SK-N-SH (cell line): ENCODE data around the gene RBP2. TPM values are rescaled to one million over a fixed set of nuclear protein-coding genes. Genes with fewer than 3 reads are reported as not detected.

ENCODE experiments used
- CTCF ChIA-PET: fragments of 300-600, 350-600 bp; formaldehyde crosslinking; extraction: SDS; loops from one replicate; lab custom pipeline; 2021; lab: Yijun Ruan, JAX
- POLR2A ChIA-PET: fragments of 350-600 bp; sonication (Branson Sonifier 250); formaldehyde crosslinking; extraction: SDS; loops from one replicate; lab custom pipeline; 2020; ENCODE audit warnings: antibody characterized with exemption, inconsistent platforms; lab: Yijun Ruan, JAX
- DNase-seq: peaks from one replicate; pipeline ENCODE4 v3.0.0; 2012
- H2AFZ ChIP-seq: fragments of 200-600 bp; sonication (generic); 2 replicates; pipeline ENCODE4 v1.8.1; 2016; ENCODE audit warnings: antibody characterized with exemption, mild to moderate bottlenecking, low read depth
- H3F3A ChIP-seq: fragments of 200-600 bp; sonication (generic); replicated peaks from 2 replicates; pipeline ENCODE3; 2016; ENCODE audit warnings: antibody characterized with exemption, mild to moderate bottlenecking; ENCODE audit not compliant: insufficient read depth
- H3K27ac ChIP-seq, 2 experiments: fragments of 200-500 bp in 1 of 2; fragments of 200-600 bp in 1 of 2; sonication (Bioruptor generic) in 1 of 2; sonication (generic), shearing (Covaris generic) in 1 of 2; 2 replicates each; pipeline versions ENCODE4 v1.5.1 to v1.6.1; 2014 to 2016; ENCODE audit warnings: low read depth in 2 of 2, inconsistent platforms in 1 of 2, low read length in 1 of 2, mild to moderate bottlenecking in 1 of 2, mixed read lengths in 1 of 2
- H3K27me3 ChIP-seq: fragments of 200-600 bp; sonication (generic), shearing (Covaris generic); 2 replicates; pipeline ENCODE4 v1.6.1; 2016; ENCODE audit warnings: mixed run types; ENCODE audit not compliant: insufficient read depth
- H3K36me3 ChIP-seq, 2 experiments: fragments of 200-500 bp in 1 of 2; fragments of 200-600 bp in 1 of 2; sonication (Bioruptor generic) in 1 of 2; sonication (generic) in 1 of 2; replicated peaks in 1 of 2; 2 replicates each; pipeline versions ENCODE3 to v1.5.1; 2014 to 2016; ENCODE audit warnings: low read length in 1 of 2, mild to moderate bottlenecking in 1 of 2; ENCODE audit not compliant: insufficient read depth in 2 of 2, control insufficient read depth in 1 of 2
- H3K4me1 ChIP-seq, 2 experiments: fragments of 200-500 bp in 1 of 2; fragments of 200-600 bp in 1 of 2; sonication (Bioruptor generic) in 1 of 2; sonication (generic), shearing (Covaris generic) in 1 of 2; 2 replicates each; pipeline versions ENCODE4 v1.5.1 to v1.6.1; 2014 to 2016; ENCODE audit warnings: low read depth in 1 of 2, low read length in 1 of 2, mixed run types in 1 of 2; ENCODE audit not compliant: insufficient read depth in 2 of 2, control insufficient read depth in 1 of 2
- H3K4me2 ChIP-seq: fragments of 200-600 bp; sonication (generic), shearing (Covaris generic); 2 replicates; pipeline ENCODE4 v1.6.1; 2017; ENCODE audit warnings: mixed run types
- H3K4me3 ChIP-seq, 2 experiments: fragments of 200-500 bp in 1 of 2; fragments of 200-600 bp in 1 of 2; sonication (Bioruptor generic) in 1 of 2; sonication (generic), shearing (Covaris generic) in 1 of 2; 2 replicates each; pipeline versions ENCODE4 v1.5.1 to v1.8.1; 2014 to 2016; ENCODE audit warnings: low read depth in 2 of 2, inconsistent platforms in 1 of 2, low read length in 1 of 2, mild to moderate bottlenecking in 1 of 2, mixed read lengths in 1 of 2, moderate library complexity in 1 of 2
- H3K79me2 ChIP-seq: fragments of 200-600 bp; sonication (generic); 2 replicates; pipeline ENCODE4 v1.8.1; 2017; ENCODE audit warnings: mild to moderate bottlenecking; ENCODE audit not compliant: insufficient read depth
- H3K9ac ChIP-seq: fragments of 200-600 bp; sonication (generic); 2 replicates; pipeline ENCODE4 v1.6.1; 2017; ENCODE audit warnings: mixed run types
- H3K9me2 ChIP-seq: fragments of 200-600 bp; sonication (generic); 2 replicates; pipeline ENCODE4 v1.6.1; 2017; ENCODE audit warnings: mixed run types
- H3K9me3 ChIP-seq: fragments of 200-600 bp; sonication (generic); 2 replicates; pipeline ENCODE4 v1.6.1; 2017; ENCODE audit warnings: mixed run types, mild to moderate bottlenecking, moderate library complexity
- H4K20me1 ChIP-seq: fragments of 200-600 bp; sonication (generic); 2 replicates; pipeline ENCODE4 v1.6.1; 2017; ENCODE audit warnings: mild to moderate bottlenecking, mixed run types; ENCODE audit not compliant: insufficient read depth
- ELF1 ChIP-seq: IDR thresholded peaks from 2 replicates; pipeline ENCODE4 v1.4.0; 2012
- EP300 ChIP-seq, 2 experiments: IDR thresholded peaks; 2 replicates each; pipeline versions ENCODE4 v1.4.0 to v1.6.1; 2012; ENCODE audit warnings: borderline replicate concordance in 1 of 2, low read depth in 1 of 2, low read length in 1 of 2
- FOXJ3 ChIP-seq: sonication (generic); formaldehyde crosslinking; IDR thresholded peaks from 2 replicates; pipeline ENCODE4 v1.5.1; 2020; ENCODE audit warnings: mild to moderate bottlenecking, missing genetic modification reagents
- FOXM1 ChIP-seq: IDR thresholded peaks from 2 replicates; pipeline ENCODE4 v1.4.0; 2012; ENCODE audit warnings: low read depth, mild to moderate bottlenecking
- MEF2A ChIP-seq: IDR thresholded peaks from 2 replicates; pipeline ENCODE4 v1.4.0; 2012; ENCODE audit warnings: low read depth, borderline replicate concordance
- MXI1 ChIP-seq: IDR thresholded peaks from 2 replicates; pipeline ENCODE4 v1.6.1; 2012; ENCODE audit warnings: mild to moderate bottlenecking, low read depth, low read length, improper control_type of control experiment
- NFIC ChIP-seq: IDR thresholded peaks from 2 replicates; pipeline ENCODE4 v1.4.0; 2012; ENCODE audit warnings: borderline replicate concordance
- RFX5 ChIP-seq: IDR thresholded peaks from 2 replicates; pipeline ENCODE4 v1.6.1; 2012; ENCODE audit warnings: mild to moderate bottlenecking, improper control_type of control experiment, low read length
- RXRA ChIP-seq: IDR thresholded peaks from 2 replicates; pipeline ENCODE4 v1.4.0; 2012; ENCODE audit warnings: low read depth, mild to moderate bottlenecking, borderline replicate concordance
- SIN3A ChIP-seq: IDR thresholded peaks from 2 replicates; pipeline ENCODE4 v1.6.1; 2012; ENCODE audit warnings: low read depth, mild to moderate bottlenecking, low read length, moderate library complexity, borderline replicate concordance
- SMC3 ChIP-seq: IDR thresholded peaks from 2 replicates; pipeline ENCODE4 v1.6.1; 2012; ENCODE audit warnings: low read depth, low read length, improper control_type of control experiment
- TCF12 ChIP-seq: IDR thresholded peaks from 2 replicates; pipeline ENCODE4 v1.4.0; 2012
- TEAD4 ChIP-seq: IDR thresholded peaks from 2 replicates; pipeline ENCODE4 v1.4.0; 2012; ENCODE audit warnings: mild to moderate bottlenecking, borderline replicate concordance; ENCODE audit not compliant: insufficient read depth
- YY1 ChIP-seq: IDR thresholded peaks from 2 replicates; pipeline ENCODE4 v1.4.0; 2012; ENCODE audit warnings: low read depth, mild to moderate bottlenecking
- WGBS: methylation state at CpG from one replicate; pipeline ENCODE4 v1.1.6; 2017; ENCODE audit warnings: low lambda C conversion rate; 5-methylcytosine and 5-hydroxymethylcytosine counted together
- polyA plus RNA-seq, 3 experiments: library from polyadenylated mRNA; depleted of rRNA; stranded (reverse); fragments of >200 nt; gene quantifications; 2 replicates each; pipeline ENCODE4 v1.2.3, GENCODE V29; 2012
- TF ChIP-seq, protein P1 (sequence below): IDR thresholded peaks from 2 replicates; pipeline ENCODE4 v1.4.0; 2012; ENCODE audit warnings: low read depth, borderline replicate concordance
- TF ChIP-seq, protein P2 (sequence below): fragments of 200-600 bp; sonication (generic); IDR thresholded peaks from 2 replicates; pipeline ENCODE4 v1.6.1; 2017; ENCODE audit warnings: antibody characterized with exemption, mild to moderate bottlenecking, moderate library complexity
- TF ChIP-seq, protein P3 (sequence below): IDR thresholded peaks from 2 replicates; pipeline ENCODE4 v1.4.0; 2012; ENCODE audit warnings: low read depth, borderline replicate concordance
- TF ChIP-seq, protein P4 (sequence below): fragments of 150-350 bp; IDR thresholded peaks from 2 replicates; pipeline ENCODE4 v1.6.1; 2016; ENCODE audit warnings: mild to moderate bottlenecking, low read depth, low read length
- TF ChIP-seq, protein P5 (sequence below): IDR thresholded peaks from 2 replicates; pipeline ENCODE4 v1.6.1; 2012; ENCODE audit warnings: mild to moderate bottlenecking, low read depth, low read length, moderate library complexity

RBP2 gene
- polyA plus RNA-seq, 1 of the 3 experiments (the other 2 are of a cell fraction): not detected

DNA sequence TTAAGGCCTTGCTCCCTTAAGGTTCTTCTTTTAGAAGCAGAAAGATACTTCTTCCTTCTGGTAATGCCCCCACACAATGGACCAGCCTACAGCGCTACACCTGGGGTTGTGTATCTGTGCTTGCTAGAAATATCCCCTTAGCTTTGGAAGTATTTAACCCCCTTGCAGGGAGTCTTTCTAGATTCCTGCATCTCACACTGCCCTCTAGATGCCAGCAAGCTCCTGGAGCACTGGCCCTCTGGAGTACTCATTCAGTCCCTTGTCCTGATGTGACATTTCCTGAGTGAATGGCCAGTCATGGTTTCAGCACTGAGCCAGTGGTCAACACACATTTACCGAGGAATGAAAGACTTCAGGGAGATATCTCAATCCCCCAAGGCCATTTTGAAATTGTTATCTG lies 30.4 kb upstream of the RBP2 start:
- WGBS: 0% methylated on average over 2 of the region's 2 CpGs

More for the DNA sequence above, 30.4 kb upstream of the RBP2 start:
- POLR2A ChIA-PET: no interaction called here
- Histone ChIP-seq H3K36me3 (no peaks in the 10 kb centered on the region), H4K20me1 (no peaks in the 10 kb centered on the region), H3K9me3 (no peaks in the 10 kb centered on the region), H3K9ac (no peak overlapping the region), H3K27ac (no peak overlapping the region), H3K9me2 (no peaks in the 10 kb centered on the region), H3K27me3 (no peaks in the 10 kb centered on the region), H3K79me2 (no peaks in the 10 kb centered on the region), H2AFZ (no peak overlapping the region), H3F3A (no peaks in the 10 kb centered on the region), H3K4me2 (no peak overlapping the region), H3K4me3 (no peak overlapping the region)
- no peak for DNase-seq
- TF ChIP-seq FOXM1 (no peak), FOXJ3 (CRISPR knock-in tag) (no peak), SMC3 (no peak), RFX5 (no peak), YY1 (no peak), RXRA (no peak), ELF1 (no peak), MEF2A (no peak), SIN3A (no peak), EP300 (IDR thresholded peaks at IDR 0.05; ENCODE audit: borderline replicate concordance in 1 of 2, low read depth in 1 of 2, low read length in 1 of 2) (no peak), MXI1 (no peak), TEAD4 (no peak), TCF12 (no peak), NFIC (no peak)
- TF ChIP-seq, protein P1, sequence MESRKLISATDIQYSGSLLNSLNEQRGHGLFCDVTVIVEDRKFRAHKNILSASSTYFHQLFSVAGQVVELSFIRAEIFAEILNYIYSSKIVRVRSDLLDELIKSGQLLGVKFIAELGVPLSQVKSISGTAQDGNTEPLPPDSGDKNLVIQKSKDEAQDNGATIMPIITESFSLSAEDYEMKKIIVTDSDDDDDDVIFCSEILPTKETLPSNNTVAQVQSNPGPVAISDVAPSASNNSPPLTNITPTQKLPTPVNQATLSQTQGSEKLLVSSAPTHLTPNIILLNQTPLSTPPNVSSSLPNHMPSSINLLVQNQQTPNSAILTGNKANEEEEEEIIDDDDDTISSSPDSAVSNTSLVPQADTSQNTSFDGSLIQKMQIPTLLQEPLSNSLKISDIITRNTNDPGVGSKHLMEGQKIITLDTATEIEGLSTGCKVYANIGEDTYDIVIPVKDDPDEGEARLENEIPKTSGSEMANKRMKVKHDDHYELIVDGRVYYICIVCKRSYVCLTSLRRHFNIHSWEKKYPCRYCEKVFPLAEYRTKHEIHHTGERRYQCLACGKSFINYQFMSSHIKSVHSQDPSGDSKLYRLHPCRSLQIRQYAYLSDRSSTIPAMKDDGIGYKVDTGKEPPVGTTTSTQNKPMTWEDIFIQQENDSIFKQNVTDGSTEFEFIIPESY: no peak
- TF ChIP-seq, protein P2, sequence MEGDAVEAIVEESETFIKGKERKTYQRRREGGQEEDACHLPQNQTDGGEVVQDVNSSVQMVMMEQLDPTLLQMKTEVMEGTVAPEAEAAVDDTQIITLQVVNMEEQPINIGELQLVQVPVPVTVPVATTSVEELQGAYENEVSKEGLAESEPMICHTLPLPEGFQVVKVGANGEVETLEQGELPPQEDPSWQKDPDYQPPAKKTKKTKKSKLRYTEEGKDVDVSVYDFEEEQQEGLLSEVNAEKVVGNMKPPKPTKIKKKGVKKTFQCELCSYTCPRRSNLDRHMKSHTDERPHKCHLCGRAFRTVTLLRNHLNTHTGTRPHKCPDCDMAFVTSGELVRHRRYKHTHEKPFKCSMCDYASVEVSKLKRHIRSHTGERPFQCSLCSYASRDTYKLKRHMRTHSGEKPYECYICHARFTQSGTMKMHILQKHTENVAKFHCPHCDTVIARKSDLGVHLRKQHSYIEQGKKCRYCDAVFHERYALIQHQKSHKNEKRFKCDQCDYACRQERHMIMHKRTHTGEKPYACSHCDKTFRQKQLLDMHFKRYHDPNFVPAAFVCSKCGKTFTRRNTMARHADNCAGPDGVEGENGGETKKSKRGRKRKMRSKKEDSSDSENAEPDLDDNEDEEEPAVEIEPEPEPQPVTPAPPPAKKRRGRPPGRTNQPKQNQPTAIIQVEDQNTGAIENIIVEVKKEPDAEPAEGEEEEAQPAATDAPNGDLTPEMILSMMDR: no peak
- TF ChIP-seq, protein P3, sequence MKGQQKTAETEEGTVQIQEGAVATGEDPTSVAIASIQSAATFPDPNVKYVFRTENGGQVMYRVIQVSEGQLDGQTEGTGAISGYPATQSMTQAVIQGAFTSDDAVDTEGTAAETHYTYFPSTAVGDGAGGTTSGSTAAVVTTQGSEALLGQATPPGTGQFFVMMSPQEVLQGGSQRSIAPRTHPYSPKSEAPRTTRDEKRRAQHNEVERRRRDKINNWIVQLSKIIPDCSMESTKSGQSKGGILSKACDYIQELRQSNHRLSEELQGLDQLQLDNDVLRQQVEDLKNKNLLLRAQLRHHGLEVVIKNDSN: no peak
- TF ChIP-seq, protein P4, sequence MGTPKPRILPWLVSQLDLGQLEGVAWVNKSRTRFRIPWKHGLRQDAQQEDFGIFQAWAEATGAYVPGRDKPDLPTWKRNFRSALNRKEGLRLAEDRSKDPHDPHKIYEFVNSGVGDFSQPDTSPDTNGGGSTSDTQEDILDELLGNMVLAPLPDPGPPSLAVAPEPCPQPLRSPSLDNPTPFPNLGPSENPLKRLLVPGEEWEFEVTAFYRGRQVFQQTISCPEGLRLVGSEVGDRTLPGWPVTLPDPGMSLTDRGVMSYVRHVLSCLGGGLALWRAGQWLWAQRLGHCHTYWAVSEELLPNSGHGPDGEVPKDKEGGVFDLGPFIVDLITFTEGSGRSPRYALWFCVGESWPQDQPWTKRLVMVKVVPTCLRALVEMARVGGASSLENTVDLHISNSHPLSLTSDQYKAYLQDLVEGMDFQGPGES: no peak
- TF ChIP-seq, protein P5, sequence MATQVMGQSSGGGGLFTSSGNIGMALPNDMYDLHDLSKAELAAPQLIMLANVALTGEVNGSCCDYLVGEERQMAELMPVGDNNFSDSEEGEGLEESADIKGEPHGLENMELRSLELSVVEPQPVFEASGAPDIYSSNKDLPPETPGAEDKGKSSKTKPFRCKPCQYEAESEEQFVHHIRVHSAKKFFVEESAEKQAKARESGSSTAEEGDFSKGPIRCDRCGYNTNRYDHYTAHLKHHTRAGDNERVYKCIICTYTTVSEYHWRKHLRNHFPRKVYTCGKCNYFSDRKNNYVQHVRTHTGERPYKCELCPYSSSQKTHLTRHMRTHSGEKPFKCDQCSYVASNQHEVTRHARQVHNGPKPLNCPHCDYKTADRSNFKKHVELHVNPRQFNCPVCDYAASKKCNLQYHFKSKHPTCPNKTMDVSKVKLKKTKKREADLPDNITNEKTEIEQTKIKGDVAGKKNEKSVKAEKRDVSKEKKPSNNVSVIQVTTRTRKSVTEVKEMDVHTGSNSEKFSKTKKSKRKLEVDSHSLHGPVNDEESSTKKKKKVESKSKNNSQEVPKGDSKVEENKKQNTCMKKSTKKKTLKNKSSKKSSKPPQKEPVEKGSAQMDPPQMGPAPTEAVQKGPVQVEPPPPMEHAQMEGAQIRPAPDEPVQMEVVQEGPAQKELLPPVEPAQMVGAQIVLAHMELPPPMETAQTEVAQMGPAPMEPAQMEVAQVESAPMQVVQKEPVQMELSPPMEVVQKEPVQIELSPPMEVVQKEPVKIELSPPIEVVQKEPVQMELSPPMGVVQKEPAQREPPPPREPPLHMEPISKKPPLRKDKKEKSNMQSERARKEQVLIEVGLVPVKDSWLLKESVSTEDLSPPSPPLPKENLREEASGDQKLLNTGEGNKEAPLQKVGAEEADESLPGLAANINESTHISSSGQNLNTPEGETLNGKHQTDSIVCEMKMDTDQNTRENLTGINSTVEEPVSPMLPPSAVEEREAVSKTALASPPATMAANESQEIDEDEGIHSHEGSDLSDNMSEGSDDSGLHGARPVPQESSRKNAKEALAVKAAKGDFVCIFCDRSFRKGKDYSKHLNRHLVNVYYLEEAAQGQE: no peak
- TF ChIP-seq, all 33 proteins: peak for 0
- peaks cover 0 to 3% of the 10 kb centered on the region in 2 experiments; a peak in 1 of 4 replicates for H3K4me1 ChIP-seq
- CTCF ChIA-PET: no interaction called here
